NK-92 (cell line): ENCODE data around the gene SPI1.

Source experiments
- DNase-seq: peaks from one replicate; lab custom pipeline; 2025; ENCODE audit not compliant: unreplicated experiment; lab: John Stamatoyannopoulos, UW

Gene SPI1

DNA sequence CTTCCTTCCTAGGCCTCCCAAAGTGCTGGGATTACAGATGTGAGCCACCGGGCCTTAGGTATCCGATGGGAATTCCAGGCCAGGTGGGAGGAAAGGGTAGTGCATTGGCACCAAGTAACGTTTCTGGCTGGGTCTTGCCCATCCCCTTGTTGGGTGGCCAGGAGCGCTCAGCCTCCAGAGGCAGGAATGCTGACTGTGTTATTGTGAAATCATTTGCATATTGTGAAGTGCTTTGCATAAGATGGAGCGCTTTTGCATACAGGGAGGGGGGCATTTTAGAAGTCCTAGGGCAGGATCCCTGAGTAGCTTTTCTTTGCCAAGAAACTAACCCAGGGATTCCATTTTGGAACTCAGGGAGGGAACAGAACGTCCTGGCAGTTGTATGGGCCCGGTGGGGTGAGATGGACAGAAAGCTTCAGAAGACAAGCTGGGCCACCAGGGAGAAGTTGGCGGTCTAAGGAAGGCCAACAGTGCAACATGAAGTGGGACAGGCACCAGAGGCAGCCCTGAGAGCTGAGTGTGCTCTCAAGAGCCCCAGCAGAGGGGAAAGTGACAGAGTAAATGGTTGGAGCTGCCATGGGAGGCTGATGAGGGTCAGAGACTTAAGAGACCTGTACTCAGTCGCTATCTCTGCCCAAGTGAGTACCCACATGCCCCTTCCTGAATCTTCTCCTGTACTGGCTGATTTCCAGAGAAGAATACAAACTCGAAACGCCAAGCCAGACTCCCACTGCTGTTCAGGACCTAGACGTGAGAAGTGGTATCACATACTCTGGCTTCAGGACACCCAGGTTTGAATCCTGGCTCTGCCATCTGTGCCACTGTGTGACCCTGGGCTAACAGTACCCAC, 28.8 kb upstream of the SPI1 start:
- no peak for DNase-seq

GRCh38 chr11:47403571-47403970, 25.2 kb upstream of the SPI1 start:
- DNase-seq: no peak

- no peak for DNase-seq
These were observed 24.8 kb upstream of the SPI1 start for GRCh38 chr11:47403135-47403534.

GRCh38 chr11:47400768-47401279, 22.5 kb upstream of the SPI1 start:
- DNase-seq: no peak

- DNase-seq: no peak
These were observed 21.8 kb upstream of the SPI1 start for GRCh38 chr11:47399860-47400767.

DNA sequence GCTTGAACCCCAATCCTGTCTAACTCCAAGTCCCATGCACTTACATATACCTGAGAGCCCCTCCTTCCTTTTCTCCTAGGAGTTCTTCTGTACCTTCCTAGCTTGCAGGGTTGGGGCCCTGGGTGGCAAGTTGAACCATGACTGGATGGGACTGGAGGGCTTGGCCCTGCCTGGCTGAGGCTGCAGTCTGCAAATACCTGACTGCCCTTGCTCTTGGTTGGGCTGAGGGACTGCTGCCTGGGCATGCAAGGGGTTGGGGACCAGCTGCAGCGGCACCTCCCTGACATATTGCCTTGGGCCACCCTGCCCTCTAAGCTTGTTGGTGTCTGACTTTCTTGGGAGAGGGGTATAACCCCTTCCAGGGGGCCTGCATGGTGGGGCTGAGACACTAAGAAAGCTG, 20.2 kb upstream of the SPI1 start:
- no peak for DNase-seq

- DNase-seq: no peak
These were observed 19.7 kb upstream of the SPI1 start for GRCh38 chr11:47398011-47398410.

GRCh38 chr11:47396049-47396320, 17.6 kb upstream of the SPI1 start:
- no peak for DNase-seq

DNA sequence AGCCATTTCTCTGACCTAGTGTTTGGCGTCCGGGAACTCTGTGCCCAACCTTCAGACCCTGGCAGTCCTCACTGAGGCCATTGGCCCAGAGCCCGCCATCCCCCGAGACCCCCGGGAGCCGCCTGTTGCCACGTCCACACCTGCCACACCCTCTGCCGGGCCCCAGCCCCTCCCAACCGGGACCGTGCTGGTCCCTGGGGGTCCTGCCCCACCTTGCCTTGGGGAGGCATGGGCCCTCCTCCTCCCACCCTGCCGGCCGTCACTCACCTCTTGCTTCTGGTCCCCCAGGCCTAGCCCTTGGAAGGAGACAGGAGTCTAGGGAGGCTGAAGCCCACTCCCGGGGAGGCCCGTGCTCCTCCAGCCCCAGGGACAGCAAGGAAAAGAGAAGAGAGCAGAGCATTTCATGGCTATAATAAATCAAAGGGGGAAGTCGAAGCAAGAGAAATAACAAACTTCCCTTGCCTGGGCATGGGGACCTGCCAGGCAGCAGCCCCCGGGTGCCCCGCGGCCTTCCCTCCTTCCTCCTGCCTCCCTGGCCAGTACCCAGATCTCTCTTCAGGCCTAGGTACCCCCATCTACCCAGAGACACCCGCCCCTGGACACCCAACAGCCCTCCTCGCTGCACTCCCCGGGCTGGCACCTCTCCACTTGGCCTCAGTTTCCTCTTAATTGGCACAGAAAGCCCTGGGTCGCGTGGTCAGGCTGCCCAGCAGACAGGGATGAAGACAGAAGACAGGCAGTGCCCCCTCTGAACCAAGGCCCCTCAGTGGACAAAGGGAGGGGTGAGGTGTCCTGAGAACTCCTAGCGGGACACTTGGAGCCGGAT, 17.1 kb upstream of the SPI1 start:
- no peak for DNase-seq

GRCh38 chr11:47394322-47395222, 16.2 kb upstream of the SPI1 start:
- DNase-seq: no peak

DNA sequence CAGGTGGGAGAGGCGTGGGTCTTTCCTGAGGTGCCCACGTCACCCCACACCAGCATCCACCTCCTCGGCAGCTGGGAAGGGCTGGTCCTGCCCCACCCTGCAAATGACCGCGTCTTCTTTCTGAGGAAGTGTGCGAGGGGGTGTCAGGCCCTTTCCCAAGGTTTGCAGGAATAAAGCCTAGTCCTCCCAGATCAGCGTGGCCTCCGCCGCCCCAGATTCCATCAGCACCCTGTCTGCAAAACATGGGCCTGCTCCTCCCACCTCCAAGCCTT, 15.6 kb upstream of the SPI1 start:
- DNase-seq: no peak

DNA sequence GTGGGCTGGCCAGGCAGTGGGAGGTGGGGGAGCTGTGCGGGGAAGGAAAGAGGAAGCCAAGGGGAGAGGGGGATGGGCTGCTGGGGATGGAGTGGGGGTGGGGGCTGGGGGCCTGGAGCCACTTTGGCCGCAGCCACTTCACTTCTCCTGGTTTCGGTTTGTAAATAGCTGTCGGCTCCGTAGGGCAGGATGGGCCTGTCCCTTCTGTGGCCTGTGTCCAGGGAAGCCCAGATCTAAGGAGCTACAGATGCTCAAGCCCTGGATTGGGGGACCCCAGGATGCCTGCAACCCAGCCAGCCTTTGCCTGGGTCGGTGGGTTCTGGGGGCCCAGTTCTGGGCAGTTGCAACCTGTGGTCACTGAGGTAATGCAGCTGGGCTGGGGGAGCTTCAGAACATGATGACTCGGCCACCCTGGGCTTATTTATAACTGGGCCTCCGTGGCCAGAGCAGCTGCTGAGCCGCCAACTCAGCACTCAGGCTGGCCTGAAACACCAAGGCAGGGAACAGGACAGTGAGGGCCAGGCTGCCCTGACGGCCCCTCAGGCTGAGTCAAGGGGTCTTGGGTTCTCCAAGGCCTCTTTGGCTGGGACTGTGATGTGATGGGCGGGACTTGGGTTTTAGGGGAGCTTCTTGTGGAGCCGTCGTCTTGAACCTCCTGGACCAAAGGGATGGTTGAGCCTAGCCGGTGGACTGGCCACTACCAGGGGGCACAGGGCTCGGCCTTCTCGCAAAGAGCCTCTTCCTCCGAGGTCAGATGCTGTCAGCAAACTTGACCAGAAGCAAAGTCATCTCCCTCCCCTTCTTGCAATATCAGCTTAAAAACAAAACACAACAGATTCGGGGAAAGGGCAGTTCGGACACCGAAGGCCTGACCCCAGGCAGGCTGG, 15.1 kb upstream of the SPI1 start:
- DNase-seq: no peak

DNA sequence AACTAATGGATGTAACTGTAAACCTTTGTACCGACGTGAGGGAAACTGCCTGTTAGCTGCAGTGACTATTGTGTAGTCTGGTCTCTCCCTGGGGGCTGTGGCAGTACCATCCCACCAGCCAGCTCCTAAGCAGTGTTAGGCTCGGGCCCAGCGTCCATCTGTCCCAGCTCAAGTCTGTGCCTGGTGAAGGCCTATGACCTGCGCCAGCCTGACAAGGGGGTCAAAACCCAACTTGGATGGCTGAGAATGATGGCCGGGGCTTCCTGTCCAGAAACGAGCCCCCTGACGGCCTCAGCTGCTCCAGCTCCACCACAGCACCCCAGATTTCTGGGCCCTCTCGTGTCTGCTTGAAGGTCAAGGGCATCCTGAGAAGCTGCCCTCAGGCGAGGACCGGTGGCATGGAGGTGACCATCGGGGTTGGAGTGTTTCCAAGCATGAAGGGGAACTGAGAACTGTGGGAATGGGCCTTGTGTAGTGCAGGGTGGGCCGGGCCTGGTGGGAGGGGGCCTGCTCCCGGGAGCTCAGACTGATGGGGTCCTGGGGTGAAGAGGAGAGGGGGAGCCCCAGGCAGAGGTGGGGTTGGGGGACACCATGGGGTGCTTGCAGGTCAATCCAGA, 14.3 kb upstream of the SPI1 start:
- no peak for DNase-seq

DNA sequence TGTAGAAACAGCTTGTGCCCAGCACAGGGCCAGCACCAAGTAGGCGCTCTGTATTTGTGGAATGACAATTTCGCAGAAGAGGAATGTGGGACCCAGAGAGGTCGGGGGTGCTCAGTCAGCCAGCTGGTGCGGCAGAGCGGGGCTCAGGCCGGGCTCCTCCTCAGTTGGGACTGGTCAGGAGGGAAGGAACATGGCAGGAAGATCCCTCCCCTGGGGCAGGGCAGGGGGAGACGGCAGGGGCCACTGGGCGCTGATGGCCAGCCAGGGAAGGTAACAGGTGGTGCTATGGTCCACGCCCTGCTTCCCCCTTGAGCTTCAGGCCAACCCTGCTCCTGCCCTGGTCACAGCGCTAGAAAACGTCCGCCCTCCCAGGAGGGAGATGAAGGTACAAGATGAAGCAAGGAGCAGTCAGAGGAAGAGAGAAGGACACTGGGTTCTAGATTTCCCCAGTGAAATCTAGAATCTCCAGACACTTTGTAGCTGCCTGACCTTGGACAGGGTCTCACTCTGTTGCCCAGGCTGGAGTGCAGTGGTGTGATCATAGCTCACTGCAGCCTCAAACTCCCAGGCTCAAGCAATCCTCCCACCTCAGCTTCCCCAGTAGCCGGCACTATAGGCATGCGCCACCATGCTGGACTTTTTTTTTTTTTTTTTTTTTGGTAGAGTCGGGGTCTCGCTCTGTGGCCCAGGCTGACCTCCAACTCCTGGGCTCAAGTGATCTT, 13.5 kb upstream of the SPI1 start:
- DNase-seq: no peak

GRCh38 chr11:47391077-47391583, 12.8 kb upstream of the SPI1 start:
- no peak for DNase-seq

DNA sequence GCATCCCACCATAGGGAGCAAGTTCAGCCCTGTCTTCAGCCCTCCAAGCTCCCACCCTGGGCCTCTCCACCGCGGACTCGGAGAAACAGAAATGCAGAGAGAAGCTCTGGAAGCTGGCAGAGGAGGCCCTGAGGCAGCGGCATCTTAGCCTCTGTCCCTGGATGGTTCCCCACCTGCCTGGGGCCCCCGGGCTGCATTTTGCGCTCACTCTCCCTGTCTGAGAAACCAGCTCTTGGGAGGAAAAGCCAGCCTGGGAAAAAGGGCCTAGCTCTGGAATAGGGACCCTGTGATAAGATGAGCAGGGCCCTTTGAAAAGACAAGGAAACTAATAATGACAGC, 12.0 kb upstream of the SPI1 start:
- no peak for DNase-seq

GRCh38 chr11:47389577-47390421, 11.5 kb upstream of the SPI1 start:
- no peak for DNase-seq
